HCT116 (cell line): Measurements from ENCODE around the gene IGSF21. TPM values are rescaled to one million over a fixed set of nuclear protein-coding genes. Genes with fewer than 3 reads are reported as not detected.

ENCODE experiments used
- ATAC-seq: fragments of 200-7000 bp; cut with Tn5 transposase; 2 replicates; pipeline ENCODE4 v1.9.1; 2020; ENCODE audit warnings: mild to moderate bottlenecking, moderate library complexity
- BruUV-seq: library from RNA; stranded (reverse); fragments of 400-500 nt; replicated peaks from 2 replicates; lab custom pipeline; 2021; lab: Mats Ljungman, UMichigan
- CTCF ChIA-PET: fragments of 300-600 bp; sonication (Branson Sonifier 250); formaldehyde crosslinking; loops from one replicate; lab custom pipeline; 2021; ENCODE audit warnings: antibody characterized with exemption; lab: Charles Lee
- POLR2A ChIA-PET: fragments of 300-600, 350-600 bp; sonication (Branson Sonifier 250); formaldehyde crosslinking; loops from one replicate; lab custom pipeline; 2021; ENCODE audit warnings: antibody characterized with exemption; lab: Charles Lee
- RAD21 ChIA-PET, 2 experiments: fragments of 300-600 bp; sonication (Branson Sonifier 250); formaldehyde crosslinking; loops; one replicate each; lab custom pipeline; 2023; ENCODE audit warnings: low total read pairs in 2 of 2; ENCODE audit not compliant: uncharacterized antibody in 2 of 2, unreplicated experiment in 2 of 2, low non-redundant PET in 1 of 2; lab: Charles Lee
- DNase-seq: peaks from one replicate; pipeline ENCODE4 v3.0.0-alpha.2; 2010; ENCODE audit warnings: low read depth, low spot score
- H2AFZ ChIP-seq: fragments of 200-600 bp; shearing (Covaris generic), sonication (generic); 2 replicates; pipeline ENCODE4 v1.6.1; 2017; ENCODE audit warnings: low read depth, mixed run types, mixed read lengths, antibody characterized with exemption, low read length; ENCODE audit not compliant: poor library complexity, severe bottlenecking
- H3K27ac ChIP-seq: 2 replicates; pipeline ENCODE4 v1.5.1; 2012; ENCODE audit warnings: low read depth, low read length
- H3K27me3 ChIP-seq: fragments of 200-600 bp; sonication (generic); 2 replicates; pipeline ENCODE4 v1.6.1; 2016; ENCODE audit warnings: mixed run types, low read length, mixed read lengths; ENCODE audit not compliant: insufficient read depth
- H3K36me3 ChIP-seq, 2 experiments: fragments of 200-500 bp in 1 of 2; fragments of 200-600 bp in 1 of 2; sonication (Bioruptor generic) in 1 of 2; sonication (generic) in 1 of 2; 2 replicates each; pipeline versions ENCODE4 v1.5.1 to v1.6.1; 2014 to 2016; ENCODE audit warnings: low read length in 2 of 2, inconsistent platforms in 1 of 2, mixed read lengths in 1 of 2, mixed run types in 1 of 2; ENCODE audit not compliant: insufficient read depth in 2 of 2, control insufficient read depth in 1 of 2
- H3K4me1 ChIP-seq, 2 experiments: fragments of 200-600 bp in 1 of 2; sonication (generic) in 1 of 2; 2 replicates each; pipeline versions ENCODE4 v1.5.1 to v1.6.1; 2012 to 2017; ENCODE audit warnings: low read length in 2 of 2, inconsistent platforms in 1 of 2, mild to moderate bottlenecking in 1 of 2, mixed read lengths in 1 of 2, mixed run types in 1 of 2, moderate library complexity in 1 of 2; ENCODE audit not compliant: insufficient read depth in 2 of 2, control insufficient read depth in 1 of 2
- H3K4me2 ChIP-seq: fragments of 200-600 bp; sonication (generic); 2 replicates; pipeline ENCODE4 v1.6.1; 2017; ENCODE audit warnings: mixed run types, low read length, mixed read lengths
- H3K4me3 ChIP-seq, 2 experiments: fragments of 200-600 bp in 1 of 2; sonication (generic) in 1 of 2; replicated peaks in 1 of 2; 2 replicates each; pipeline ENCODE4 v1.5.1; 2011 to 2016; ENCODE audit warnings: low read length in 2 of 2, control low read depth in 1 of 2, low read depth in 1 of 2, mild to moderate bottlenecking in 1 of 2, mixed read lengths in 1 of 2, mixed run types in 1 of 2
- H3K79me2 ChIP-seq: fragments of 200-600 bp; sonication (generic); 2 replicates; pipeline ENCODE4 v1.6.1; 2017; ENCODE audit warnings: mild to moderate bottlenecking, mixed run types, low read length, moderate library complexity, mixed read lengths; ENCODE audit not compliant: insufficient read depth
- H3K9ac ChIP-seq: fragments of 200-600 bp; sonication (generic); 2 replicates; pipeline ENCODE4 v1.6.1; 2016; ENCODE audit warnings: low read length, mixed read lengths
- H3K9me2 ChIP-seq: fragments of 200-600 bp; sonication (generic), shearing (Covaris generic); 2 replicates; pipeline ENCODE4 v1.6.1; 2017; ENCODE audit warnings: mixed run types, mild to moderate bottlenecking, moderate library complexity; ENCODE audit not compliant: insufficient read depth
- H3K9me3 ChIP-seq, 2 experiments: fragments of 200-500 bp in 1 of 2; fragments of 200-600 bp in 1 of 2; sonication (Bioruptor generic) in 1 of 2; sonication (generic) in 1 of 2; 2 replicates each; pipeline ENCODE4 v1.6.1; 2014 to 2017; ENCODE audit warnings: low read length in 2 of 2, mixed read lengths in 2 of 2, inconsistent platforms in 1 of 2, low read depth in 1 of 2, mild to moderate bottlenecking in 1 of 2, mixed run types in 1 of 2, moderate library complexity in 1 of 2; ENCODE audit not compliant: control insufficient read depth in 1 of 2, insufficient read depth in 1 of 2
- H4K20me1 ChIP-seq: fragments of 200-600 bp; sonication (generic), shearing (Covaris generic); 2 replicates; pipeline ENCODE4 v1.6.1; 2017; ENCODE audit warnings: mixed run types, mild to moderate bottlenecking, moderate library complexity; ENCODE audit not compliant: insufficient read depth
- CBX3 ChIP-seq: IDR thresholded peaks from 2 replicates; pipeline ENCODE4 v1.6.1; 2012; ENCODE audit warnings: low read depth
- CEBPB ChIP-seq: IDR thresholded peaks from 2 replicates; pipeline ENCODE4 v1.6.1; 2012; ENCODE audit warnings: low read depth
- EGR1 ChIP-seq: IDR thresholded peaks from 2 replicates; pipeline ENCODE4 v1.6.1; 2012; ENCODE audit warnings: low read depth
- ELF1 ChIP-seq: IDR thresholded peaks from 2 replicates; pipeline ENCODE4 v1.6.1; 2012; ENCODE audit warnings: low read depth, borderline replicate concordance
- EZH2 ChIP-seq: fragments of 200-600 bp; sonication (generic); IDR thresholded peaks from 2 replicates; pipeline ENCODE4 v1.6.1; 2017; ENCODE audit warnings: antibody characterized with exemption, mixed run types
- FOSL1 ChIP-seq: IDR thresholded peaks from 2 replicates; pipeline ENCODE4 v1.6.1; 2012; ENCODE audit warnings: low read depth
- JUND ChIP-seq: IDR thresholded peaks from 2 replicates; pipeline ENCODE4 v1.6.1; 2012
- POLR2A ChIP-seq: IDR thresholded peaks from 2 replicates; pipeline ENCODE4 v1.7.0; 2011; ENCODE audit warnings: borderline replicate concordance; ENCODE audit not compliant: insufficient read depth, insufficient read length; ENCODE audit errors: extremely low read depth
- RAD21 ChIP-seq: IDR thresholded peaks from 2 replicates; pipeline ENCODE4 v1.6.1; 2012; ENCODE audit warnings: low read depth, mild to moderate bottlenecking
- SP1 ChIP-seq: IDR thresholded peaks from 2 replicates; pipeline ENCODE4 v1.6.1; 2012; ENCODE audit warnings: low read depth
- SRF ChIP-seq: IDR thresholded peaks from 2 replicates; pipeline ENCODE4 v1.6.1; 2012; ENCODE audit warnings: low read depth
- TCF7L2 ChIP-seq: IDR thresholded peaks from 2 replicates; pipeline ENCODE4 v1.7.0; 2011; ENCODE audit warnings: borderline replicate concordance, inconsistent platforms; ENCODE audit not compliant: insufficient read depth, insufficient read length; ENCODE audit errors: extremely low read depth
- YY1 ChIP-seq: IDR thresholded peaks from 2 replicates; pipeline ENCODE4 v1.6.1; 2011; ENCODE audit warnings: low read length, low read depth, moderate library complexity, mild to moderate bottlenecking; ENCODE audit not compliant: insufficient replicate concordance; ENCODE audit errors: extremely low read depth
- ZFX ChIP-seq: fragments of 450-650 bp; IDR thresholded peaks from 2 replicates; pipeline ENCODE4 v1.6.1; 2017
- ZNF274 ChIP-seq: fragments of 200-500 bp; sonication (Bioruptor generic); IDR thresholded peaks from 2 replicates; pipeline ENCODE4 v1.6.1; 2014; ENCODE audit warnings: mild to moderate bottlenecking, low read depth, low read length, inconsistent platforms
- intact Hi-C: fragments of 100-400 bp; cut with micrococcal nuclease; formaldehyde crosslinking; loops from 2 replicates; pipeline ENCODE4 v1.10.0; 2022
- total RNA-seq: library from RNA; stranded (reverse); gene quantifications from one replicate; pipeline ENCODE4 v1.2.1, GENCODE V29; 2021; ENCODE audit not compliant: unreplicated experiment
- TF ChIP-seq, protein P1 (sequence below), 3 experiments: fragments of 200-600 bp in 1 of 3; sonication (generic) in 1 of 3; IDR thresholded peaks in 2 of 3; conservative IDR thresholded peaks in 1 of 3; 2 replicates each; pipeline ENCODE4 v1.5.1; 2012 to 2017; ENCODE audit warnings: low read depth in 2 of 3, low read length in 2 of 3, antibody characterized with exemption in 1 of 3, borderline replicate concordance in 1 of 3, control low read depth in 1 of 3, mild to moderate bottlenecking in 1 of 3, mixed read lengths in 1 of 3, mixed run types in 1 of 3, moderate library complexity in 1 of 3; ENCODE audit not compliant: insufficient read depth in 1 of 3
- TF ChIP-seq, protein P2 (sequence below): IDR thresholded peaks from 2 replicates; pipeline ENCODE4 v1.6.1; 2012
- TF ChIP-seq, protein P3 (sequence below): IDR thresholded peaks from 2 replicates; pipeline ENCODE4 v1.6.1; 2012; ENCODE audit warnings: low read depth
- TF ChIP-seq, protein P4 (sequence below): IDR thresholded peaks from 2 replicates; pipeline ENCODE4 v1.6.1; 2011; ENCODE audit warnings: mild to moderate bottlenecking, low read length, moderate library complexity; ENCODE audit not compliant: insufficient replicate concordance; ENCODE audit errors: extremely low read depth
- TF ChIP-seq, protein P5 (sequence below): IDR thresholded peaks from 2 replicates; pipeline ENCODE4 v1.6.1; 2012

The IGSF21 gene
- total RNA-seq, 1 experiment from 2014 or later, result not detected

DNA sequence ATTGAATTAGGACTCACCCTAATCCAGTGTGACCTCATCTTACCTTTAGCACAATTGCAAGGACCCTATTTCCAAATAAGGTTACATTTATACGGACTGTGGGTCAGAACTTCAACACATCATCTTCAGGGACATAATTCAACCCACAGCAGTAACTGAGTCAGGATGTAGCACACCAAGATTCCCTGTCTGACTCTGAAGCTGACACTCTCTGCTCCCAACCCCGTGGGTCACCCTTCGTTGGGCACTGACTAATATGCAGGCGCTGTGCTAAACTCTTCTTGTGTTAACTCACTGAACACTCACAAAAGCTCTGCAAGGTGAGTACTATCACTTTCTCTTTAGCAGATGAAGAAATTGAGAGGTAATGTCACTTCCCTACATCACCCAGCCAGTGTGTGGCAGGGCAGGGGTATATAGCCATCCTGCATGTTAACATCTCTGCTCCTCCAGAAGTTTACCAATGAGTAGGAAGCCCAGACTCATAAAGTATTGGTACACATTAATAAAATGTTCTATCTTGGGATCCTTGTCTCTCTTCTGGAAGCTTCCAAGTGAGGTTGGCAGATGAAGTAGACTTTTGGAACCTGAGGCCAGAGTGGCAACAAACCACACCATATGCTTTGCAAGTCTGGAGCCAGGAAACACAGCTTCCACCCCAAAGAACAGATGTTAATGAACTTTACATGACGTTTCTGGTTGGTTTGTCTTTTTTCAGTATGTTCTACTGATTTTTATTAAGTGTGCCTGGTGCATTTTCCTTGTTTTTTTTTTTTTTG lies 233.9 kb downstream of the IGSF21 start:
- Histone ChIP-seq H3K27me3 (peaks cover 40% of the 10 kb centered on the region), H3K4me3 (no peak overlapping the region), H3K36me3 (no peaks in the 10 kb centered on the region), H3K4me1 (peaks cover 0 to 5% of the 10 kb centered on the region in 2 experiments; a peak in 1 of 4 replicates), H3K79me2 (no peaks in the 10 kb centered on the region)
- intact Hi-C loops, result no loop called here
- no peak for DNase-seq
- CTCF ChIA-PET, result no interaction called here
- TF ChIP-seq RAD21 (no peak), CEBPB (no peak), SRF (no peak), TCF7L2 (no peak), EZH2 (no peak), ELF1 (no peak), ZFX (no peak), FOSL1 (no peak), CBX3 (no peak), ZNF274 (no peak), YY1 (no peak), SP1 (no peak), EGR1 (no peak), POLR2A (no peak), JUND (no peak)
- TF ChIP-seq, protein P1, sequence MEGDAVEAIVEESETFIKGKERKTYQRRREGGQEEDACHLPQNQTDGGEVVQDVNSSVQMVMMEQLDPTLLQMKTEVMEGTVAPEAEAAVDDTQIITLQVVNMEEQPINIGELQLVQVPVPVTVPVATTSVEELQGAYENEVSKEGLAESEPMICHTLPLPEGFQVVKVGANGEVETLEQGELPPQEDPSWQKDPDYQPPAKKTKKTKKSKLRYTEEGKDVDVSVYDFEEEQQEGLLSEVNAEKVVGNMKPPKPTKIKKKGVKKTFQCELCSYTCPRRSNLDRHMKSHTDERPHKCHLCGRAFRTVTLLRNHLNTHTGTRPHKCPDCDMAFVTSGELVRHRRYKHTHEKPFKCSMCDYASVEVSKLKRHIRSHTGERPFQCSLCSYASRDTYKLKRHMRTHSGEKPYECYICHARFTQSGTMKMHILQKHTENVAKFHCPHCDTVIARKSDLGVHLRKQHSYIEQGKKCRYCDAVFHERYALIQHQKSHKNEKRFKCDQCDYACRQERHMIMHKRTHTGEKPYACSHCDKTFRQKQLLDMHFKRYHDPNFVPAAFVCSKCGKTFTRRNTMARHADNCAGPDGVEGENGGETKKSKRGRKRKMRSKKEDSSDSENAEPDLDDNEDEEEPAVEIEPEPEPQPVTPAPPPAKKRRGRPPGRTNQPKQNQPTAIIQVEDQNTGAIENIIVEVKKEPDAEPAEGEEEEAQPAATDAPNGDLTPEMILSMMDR (IDR thresholded peaks at IDR 0.05 in 2 of 3, conservative IDR thresholded peaks at IDR 0.05 in 1 of 3; ENCODE audit: borderline replicate concordance in 1 of 3, insufficient read depth in 1 of 3, low read depth in 2 of 3, low read length in 2 of 3), result no peak
- TF ChIP-seq, protein P2, sequence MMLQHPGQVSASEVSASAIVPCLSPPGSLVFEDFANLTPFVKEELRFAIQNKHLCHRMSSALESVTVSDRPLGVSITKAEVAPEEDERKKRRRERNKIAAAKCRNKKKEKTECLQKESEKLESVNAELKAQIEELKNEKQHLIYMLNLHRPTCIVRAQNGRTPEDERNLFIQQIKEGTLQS, result no peak
- TF ChIP-seq, protein P3, sequence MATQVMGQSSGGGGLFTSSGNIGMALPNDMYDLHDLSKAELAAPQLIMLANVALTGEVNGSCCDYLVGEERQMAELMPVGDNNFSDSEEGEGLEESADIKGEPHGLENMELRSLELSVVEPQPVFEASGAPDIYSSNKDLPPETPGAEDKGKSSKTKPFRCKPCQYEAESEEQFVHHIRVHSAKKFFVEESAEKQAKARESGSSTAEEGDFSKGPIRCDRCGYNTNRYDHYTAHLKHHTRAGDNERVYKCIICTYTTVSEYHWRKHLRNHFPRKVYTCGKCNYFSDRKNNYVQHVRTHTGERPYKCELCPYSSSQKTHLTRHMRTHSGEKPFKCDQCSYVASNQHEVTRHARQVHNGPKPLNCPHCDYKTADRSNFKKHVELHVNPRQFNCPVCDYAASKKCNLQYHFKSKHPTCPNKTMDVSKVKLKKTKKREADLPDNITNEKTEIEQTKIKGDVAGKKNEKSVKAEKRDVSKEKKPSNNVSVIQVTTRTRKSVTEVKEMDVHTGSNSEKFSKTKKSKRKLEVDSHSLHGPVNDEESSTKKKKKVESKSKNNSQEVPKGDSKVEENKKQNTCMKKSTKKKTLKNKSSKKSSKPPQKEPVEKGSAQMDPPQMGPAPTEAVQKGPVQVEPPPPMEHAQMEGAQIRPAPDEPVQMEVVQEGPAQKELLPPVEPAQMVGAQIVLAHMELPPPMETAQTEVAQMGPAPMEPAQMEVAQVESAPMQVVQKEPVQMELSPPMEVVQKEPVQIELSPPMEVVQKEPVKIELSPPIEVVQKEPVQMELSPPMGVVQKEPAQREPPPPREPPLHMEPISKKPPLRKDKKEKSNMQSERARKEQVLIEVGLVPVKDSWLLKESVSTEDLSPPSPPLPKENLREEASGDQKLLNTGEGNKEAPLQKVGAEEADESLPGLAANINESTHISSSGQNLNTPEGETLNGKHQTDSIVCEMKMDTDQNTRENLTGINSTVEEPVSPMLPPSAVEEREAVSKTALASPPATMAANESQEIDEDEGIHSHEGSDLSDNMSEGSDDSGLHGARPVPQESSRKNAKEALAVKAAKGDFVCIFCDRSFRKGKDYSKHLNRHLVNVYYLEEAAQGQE, result no peak
- TF ChIP-seq, protein P4, sequence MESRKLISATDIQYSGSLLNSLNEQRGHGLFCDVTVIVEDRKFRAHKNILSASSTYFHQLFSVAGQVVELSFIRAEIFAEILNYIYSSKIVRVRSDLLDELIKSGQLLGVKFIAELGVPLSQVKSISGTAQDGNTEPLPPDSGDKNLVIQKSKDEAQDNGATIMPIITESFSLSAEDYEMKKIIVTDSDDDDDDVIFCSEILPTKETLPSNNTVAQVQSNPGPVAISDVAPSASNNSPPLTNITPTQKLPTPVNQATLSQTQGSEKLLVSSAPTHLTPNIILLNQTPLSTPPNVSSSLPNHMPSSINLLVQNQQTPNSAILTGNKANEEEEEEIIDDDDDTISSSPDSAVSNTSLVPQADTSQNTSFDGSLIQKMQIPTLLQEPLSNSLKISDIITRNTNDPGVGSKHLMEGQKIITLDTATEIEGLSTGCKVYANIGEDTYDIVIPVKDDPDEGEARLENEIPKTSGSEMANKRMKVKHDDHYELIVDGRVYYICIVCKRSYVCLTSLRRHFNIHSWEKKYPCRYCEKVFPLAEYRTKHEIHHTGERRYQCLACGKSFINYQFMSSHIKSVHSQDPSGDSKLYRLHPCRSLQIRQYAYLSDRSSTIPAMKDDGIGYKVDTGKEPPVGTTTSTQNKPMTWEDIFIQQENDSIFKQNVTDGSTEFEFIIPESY, result no peak
- TF ChIP-seq, protein P5, sequence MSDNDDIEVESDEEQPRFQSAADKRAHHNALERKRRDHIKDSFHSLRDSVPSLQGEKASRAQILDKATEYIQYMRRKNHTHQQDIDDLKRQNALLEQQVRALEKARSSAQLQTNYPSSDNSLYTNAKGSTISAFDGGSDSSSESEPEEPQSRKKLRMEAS, result no peak
- TF ChIP-seq, all 23 proteins: peak for 0
- no TSS peak for BruUV-seq
- ATAC-seq, result no peak
- Histone ChIP-seq H3K9me3 (no peaks in the 10 kb centered on the region), H3K9ac (no peak overlapping the region), H3K9me2 (no peaks in the 10 kb centered on the region), H4K20me1 (no peaks in the 10 kb centered on the region), H2AFZ (no peak overlapping the region), H3K27ac (no peak overlapping the region), H3K4me2 (no peak overlapping the region)
- ChIA-PET RAD21 (no interaction called here), POLR2A (no interaction called here)
